Measurements from ENCODE around the gene LONP2.
A peak's percentile ranks its signal among the peaks of the same experiment; 100 is the strongest.
"Not testable (repeated sequence)": the region's sequence is repeated elsewhere in the genome, so short reads cannot be mapped to it uniquely, and the experiment has no call there.

LONP2 gene

DNA sequence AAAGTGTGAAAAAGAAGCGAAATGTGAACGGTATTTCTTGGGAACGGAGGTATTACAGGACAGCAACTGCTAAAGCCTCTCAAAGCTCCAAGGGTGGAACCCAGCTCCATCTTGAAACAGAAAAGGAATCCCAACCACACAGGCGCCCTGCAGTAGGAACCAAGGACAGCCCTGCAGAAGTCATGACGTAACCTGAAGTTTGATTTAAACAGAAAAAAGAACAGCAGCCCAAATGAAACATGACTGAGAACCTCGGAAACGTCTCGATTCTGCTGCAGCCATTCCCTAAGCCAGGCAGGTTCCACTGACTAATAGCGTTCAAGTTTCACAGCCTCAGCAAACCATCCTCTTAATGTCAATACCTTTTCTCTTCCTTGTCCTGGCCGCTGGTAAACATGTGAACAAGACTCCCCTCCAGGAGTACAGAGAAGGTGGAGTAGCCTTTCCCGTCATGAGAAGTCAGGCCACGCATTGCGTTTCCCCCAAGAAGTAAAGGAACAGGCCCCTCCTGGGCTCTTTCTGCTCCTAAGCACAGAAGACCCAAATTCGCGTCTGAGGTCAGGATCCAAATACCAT, 121.0 kb downstream of the LONP2 start:
- Histone ChIP-seq H3K4me1 (ENCODE audit: control insufficient read depth, insufficient read depth, low read length, poor library complexity, severe bottlenecking) (peaks cover 12% of the 10 kb centered on the region), H3K4me3 (ENCODE audit: insufficient read depth, low read depth, low read length, poor library complexity, severe bottlenecking) (no peak overlapping the region), H3K27me3 (replicated peaks; ENCODE audit: control insufficient read depth, insufficient read depth, low read length, poor library complexity, severe bottlenecking) (no peaks in the 10 kb centered on the region), H3K9me3 (ENCODE audit: control insufficient read depth, low read length) (no peaks in the 10 kb centered on the region), H3K36me3 (ENCODE audit: control insufficient read depth, insufficient read depth, low read length) (no peaks in the 10 kb centered on the region), H3K27ac (ENCODE audit: insufficient read depth, low read length, poor library complexity, severe bottlenecking) (no peak overlapping the region)
- DNase-seq = no peak

DNA sequence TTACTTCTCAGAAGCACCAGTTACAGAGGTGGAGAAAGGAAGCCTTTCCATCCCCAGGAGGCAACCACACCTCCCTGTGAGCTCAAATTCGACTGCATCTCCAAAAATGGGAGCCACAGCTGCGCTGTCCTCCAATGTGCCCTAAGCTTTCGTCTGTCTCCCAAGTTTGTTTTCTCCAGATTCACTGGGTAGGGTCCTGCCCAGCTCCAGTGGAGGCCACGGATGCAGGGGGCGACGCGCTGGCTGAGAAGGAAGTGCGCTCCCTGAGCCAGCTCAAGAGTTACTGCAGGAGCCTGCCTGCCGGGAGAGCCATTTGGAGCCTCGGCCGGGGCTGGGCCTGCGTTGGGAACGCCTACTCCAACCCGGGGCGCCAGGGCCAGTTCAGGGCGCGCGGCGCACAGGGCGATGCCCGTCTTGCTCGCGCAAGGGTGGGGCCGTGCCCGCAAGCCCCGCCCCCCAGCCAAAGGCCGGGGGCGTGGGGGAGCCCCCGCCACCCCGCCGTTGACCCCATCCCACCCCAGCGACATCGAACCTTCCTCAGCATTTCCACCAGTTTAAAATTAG, 121.6 kb downstream of the LONP2 start:
- no peaks in the 10 kb centered on the region for H3K36me3 ChIP-seq (ENCODE audit: control insufficient read depth, insufficient read depth, low read length)
- no peaks in the 10 kb centered on the region for H3K27me3 ChIP-seq (replicated peaks; ENCODE audit: control insufficient read depth, insufficient read depth, low read length, poor library complexity, severe bottlenecking)
- H3K4me1 ChIP-seq (ENCODE audit: control insufficient read depth, insufficient read depth, low read length, poor library complexity, severe bottlenecking) = peaks cover 12% of the 10 kb centered on the region
- peak; percentile 55 to 70 (median 56) for DNase-seq
- no peaks in the 10 kb centered on the region for H3K9me3 ChIP-seq (ENCODE audit: control insufficient read depth, low read length)
- peak overlapping the region; percentile 78 for H3K27ac ChIP-seq (ENCODE audit: insufficient read depth, low read length, poor library complexity, severe bottlenecking)
- peak overlapping the region; percentile 72 for H3K4me3 ChIP-seq (ENCODE audit: insufficient read depth, low read depth, low read length, poor library complexity, severe bottlenecking)

DNA sequence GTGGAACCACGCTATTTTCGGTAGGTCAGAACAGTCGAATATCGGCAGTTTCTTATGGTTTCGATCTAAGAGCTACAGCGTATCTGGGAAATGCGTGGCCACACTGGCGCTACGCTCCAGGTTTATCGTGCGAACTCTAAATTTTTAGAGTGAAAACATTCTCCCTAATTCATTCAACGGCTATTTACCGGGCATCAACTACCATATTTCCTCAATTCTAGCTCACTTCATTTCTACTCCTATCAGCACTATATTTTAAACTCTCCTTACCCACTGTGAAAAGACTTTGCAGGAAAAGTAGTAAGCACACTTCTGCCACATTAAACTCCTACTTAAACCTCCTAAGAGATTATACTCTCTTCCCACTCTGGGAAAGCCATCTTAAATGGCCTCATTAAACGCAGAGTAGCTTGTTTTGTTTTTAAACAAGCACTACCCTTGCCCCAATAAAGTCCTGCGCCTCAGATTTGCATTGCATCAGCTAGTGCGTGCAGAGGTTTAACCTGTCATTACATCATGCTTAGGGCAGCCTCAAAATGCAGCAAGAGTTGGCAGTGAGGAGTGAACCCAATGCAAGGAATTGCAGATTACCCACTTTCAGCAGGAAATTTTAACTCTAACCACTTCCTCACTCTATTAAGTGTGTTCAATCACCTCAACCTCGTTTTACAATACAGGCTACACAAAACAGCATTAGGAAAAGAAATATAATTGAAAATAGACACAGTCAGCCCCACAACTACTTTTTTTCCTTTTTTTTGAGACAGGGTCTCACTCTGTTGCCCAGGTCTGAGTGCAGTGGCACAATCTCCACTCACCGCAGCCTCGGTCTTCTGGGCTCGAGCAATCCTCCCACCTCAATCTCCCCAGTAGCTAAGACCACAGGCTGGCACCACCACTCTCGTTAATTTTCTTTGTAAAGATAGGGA, 122.3 kb downstream of the LONP2 start:
- Histone ChIP-seq H3K36me3 (ENCODE audit: control insufficient read depth, insufficient read depth, low read length) (no peaks in the 10 kb centered on the region), H3K4me3 (ENCODE audit: insufficient read depth, low read depth, low read length, poor library complexity, severe bottlenecking) (peak overlapping the region; percentile 72)
- DNase-seq = peak; percentile 12 to 22 (median 17)

DNA sequence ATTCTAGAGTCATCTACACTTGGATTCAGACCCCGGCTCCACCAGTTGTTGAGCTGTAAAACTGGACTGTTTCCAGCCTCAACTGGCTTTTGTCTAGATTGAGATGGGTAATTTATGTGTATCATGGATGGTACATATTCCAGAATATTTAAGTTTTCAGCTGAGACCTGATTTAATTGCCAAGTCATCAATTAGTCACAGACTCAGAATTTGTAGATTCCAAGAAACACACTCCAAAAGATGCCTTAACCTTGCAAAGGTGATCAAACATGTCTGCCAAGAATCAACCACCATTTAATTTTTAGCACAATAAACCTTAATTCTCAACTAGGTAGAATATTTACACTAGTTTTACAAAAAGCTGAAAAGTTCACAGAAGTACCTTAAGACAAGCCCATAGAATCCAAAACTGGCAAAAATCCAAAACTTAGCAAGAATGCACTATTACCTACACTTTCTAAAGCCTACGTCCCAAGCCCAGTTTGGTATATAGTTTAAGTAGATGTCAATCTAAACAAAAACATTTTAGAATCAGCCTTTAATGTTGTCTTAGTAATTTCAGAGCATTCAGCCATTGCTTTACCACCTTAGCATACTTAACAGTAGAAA, 123.4 kb downstream of the LONP2 start:
- H3K9me3 ChIP-seq (ENCODE audit: control insufficient read depth, low read length) = no peaks in the 10 kb centered on the region
- H3K36me3 ChIP-seq (ENCODE audit: control insufficient read depth, insufficient read depth, low read length) = no peaks in the 10 kb centered on the region
- peaks cover 12% of the 10 kb centered on the region for H3K4me1 ChIP-seq (ENCODE audit: control insufficient read depth, insufficient read depth, low read length, poor library complexity, severe bottlenecking)
- no peaks in the 10 kb centered on the region for H3K27me3 ChIP-seq (replicated peaks; ENCODE audit: control insufficient read depth, insufficient read depth, low read length, poor library complexity, severe bottlenecking)
- H3K4me3 ChIP-seq (ENCODE audit: insufficient read depth, low read depth, low read length, poor library complexity, severe bottlenecking) = no peak overlapping the region
- H3K27ac ChIP-seq (ENCODE audit: insufficient read depth, low read length, poor library complexity, severe bottlenecking) = peak overlapping the region; percentile 78
- no peak for DNase-seq

More for the DNA sequence above, 122.3 kb downstream of the LONP2 start:
- Histone ChIP-seq H3K4me1 (ENCODE audit: control insufficient read depth, insufficient read depth, low read length, poor library complexity, severe bottlenecking) (peaks cover 12% of the 10 kb centered on the region), H3K27ac (ENCODE audit: insufficient read depth, low read length, poor library complexity, severe bottlenecking) (peak overlapping the region; percentile 78), H3K27me3 (replicated peaks; ENCODE audit: control insufficient read depth, insufficient read depth, low read length, poor library complexity, severe bottlenecking) (no peaks in the 10 kb centered on the region), H3K9me3 (ENCODE audit: control insufficient read depth, low read length) (no peaks in the 10 kb centered on the region)

DNA sequence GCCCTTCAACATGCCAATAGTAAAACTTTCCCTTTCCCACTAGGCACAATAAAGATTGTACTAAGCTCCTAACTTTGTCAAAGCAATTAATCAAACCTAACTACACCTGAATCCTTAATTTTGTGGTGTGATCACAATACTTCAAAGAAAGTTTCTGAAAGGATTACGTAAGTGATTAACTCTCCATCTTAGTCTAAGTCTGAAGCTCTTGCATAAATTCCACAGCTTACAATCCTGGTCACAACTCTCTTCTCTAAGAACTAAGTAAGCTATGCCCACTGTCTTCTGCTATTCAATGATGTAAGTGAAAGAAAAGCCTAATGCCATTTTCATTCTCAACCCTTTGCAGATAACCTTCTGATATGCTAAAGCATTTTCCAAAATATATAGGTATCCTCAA, 125.7 kb downstream of the LONP2 start:
- DNase-seq = no peak
- Histone ChIP-seq H3K36me3 (ENCODE audit: control insufficient read depth, insufficient read depth, low read length) (no peaks in the 10 kb centered on the region), H3K27ac (ENCODE audit: insufficient read depth, low read length, poor library complexity, severe bottlenecking) (no peak overlapping the region), H3K4me1 (ENCODE audit: control insufficient read depth, insufficient read depth, low read length, poor library complexity, severe bottlenecking) (peaks cover 12% of the 10 kb centered on the region), H3K27me3 (replicated peaks; ENCODE audit: control insufficient read depth, insufficient read depth, low read length, poor library complexity, severe bottlenecking) (no peaks in the 10 kb centered on the region), H3K9me3 (ENCODE audit: control insufficient read depth, low read length) (no peaks in the 10 kb centered on the region), H3K4me3 (ENCODE audit: insufficient read depth, low read depth, low read length, poor library complexity, severe bottlenecking) (no peak overlapping the region)

DNA sequence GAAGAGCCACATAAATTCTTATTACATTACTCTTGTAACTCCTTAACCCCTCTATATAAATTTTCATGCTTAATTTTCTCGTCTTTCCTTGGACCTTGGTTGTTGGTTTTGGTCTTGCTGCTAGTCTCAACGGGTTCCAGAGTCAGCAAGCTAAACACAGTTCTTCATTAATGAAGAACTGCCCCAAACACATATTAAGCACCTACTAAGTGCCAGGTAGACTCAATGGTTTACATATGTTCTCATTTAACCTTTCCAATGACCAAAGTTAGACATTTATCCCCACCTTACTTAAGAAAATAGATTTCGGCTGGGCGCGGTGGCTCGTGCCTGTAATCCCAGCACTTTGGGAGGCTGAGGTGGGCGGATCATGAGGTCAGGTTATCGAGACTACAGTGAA, 126.1 kb downstream of the LONP2 start:
- no peak overlapping the region for H3K27ac ChIP-seq (ENCODE audit: insufficient read depth, low read length, poor library complexity, severe bottlenecking)

DNA sequence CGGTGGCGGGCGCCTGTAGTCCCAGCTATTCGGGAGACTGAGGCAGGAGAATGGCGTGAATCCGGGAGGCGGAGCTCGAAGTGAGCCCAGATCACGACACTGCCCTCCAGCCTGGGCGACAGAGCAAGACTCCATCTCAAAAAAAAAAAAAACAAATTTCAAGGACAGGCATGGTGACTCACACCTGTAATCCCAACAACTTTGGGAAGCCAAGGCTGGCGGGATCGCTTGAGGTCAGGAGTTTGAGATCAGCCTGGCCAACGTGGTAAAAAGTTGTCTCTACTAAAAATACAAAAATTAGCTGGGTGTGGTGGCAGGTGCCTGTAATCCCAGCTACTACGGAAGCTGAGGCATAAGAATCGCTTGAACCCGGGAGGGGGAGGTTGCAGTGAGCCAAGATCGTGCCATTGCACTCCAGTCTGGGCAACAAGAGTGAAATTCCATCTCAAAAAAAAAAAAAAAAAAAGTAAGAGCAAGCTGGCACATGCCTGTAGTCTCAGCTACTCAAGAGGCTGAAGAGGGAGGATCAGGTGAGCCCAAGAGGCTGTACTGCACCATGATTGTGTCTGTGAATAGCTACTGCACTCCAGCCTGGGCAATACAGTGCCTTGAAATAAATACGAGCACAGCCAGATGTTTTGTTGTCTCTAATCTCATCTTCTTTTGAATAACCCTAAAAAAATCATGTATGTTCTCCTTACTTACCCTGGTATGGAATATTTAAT, 126.7 kb downstream of the LONP2 start:
- not testable (repeated sequence) for H3K9me3 ChIP-seq (ENCODE audit: control insufficient read depth, low read length); H3K36me3 ChIP-seq (ENCODE audit: control insufficient read depth, insufficient read depth, low read length); H3K27ac ChIP-seq (ENCODE audit: insufficient read depth, low read length, poor library complexity, severe bottlenecking); DNase-seq; H3K4me1 ChIP-seq (ENCODE audit: control insufficient read depth, insufficient read depth, low read length, poor library complexity, severe bottlenecking); H3K4me3 ChIP-seq (ENCODE audit: insufficient read depth, low read depth, low read length, poor library complexity, severe bottlenecking); H3K27me3 ChIP-seq (replicated peaks; ENCODE audit: control insufficient read depth, insufficient read depth, low read length, poor library complexity, severe bottlenecking)

More for the DNA sequence above, 126.1 kb downstream of the LONP2 start:
- no peak for DNase-seq
- Histone ChIP-seq H3K9me3 (ENCODE audit: control insufficient read depth, low read length) (no peaks in the 10 kb centered on the region), H3K27me3 (replicated peaks; ENCODE audit: control insufficient read depth, insufficient read depth, low read length, poor library complexity, severe bottlenecking) (no peaks in the 10 kb centered on the region), H3K4me1 (ENCODE audit: control insufficient read depth, insufficient read depth, low read length, poor library complexity, severe bottlenecking) (peaks cover 11% of the 10 kb centered on the region), H3K4me3 (ENCODE audit: insufficient read depth, low read depth, low read length, poor library complexity, severe bottlenecking) (no peak overlapping the region), H3K36me3 (ENCODE audit: control insufficient read depth, insufficient read depth, low read length) (no peaks in the 10 kb centered on the region)

DNA sequence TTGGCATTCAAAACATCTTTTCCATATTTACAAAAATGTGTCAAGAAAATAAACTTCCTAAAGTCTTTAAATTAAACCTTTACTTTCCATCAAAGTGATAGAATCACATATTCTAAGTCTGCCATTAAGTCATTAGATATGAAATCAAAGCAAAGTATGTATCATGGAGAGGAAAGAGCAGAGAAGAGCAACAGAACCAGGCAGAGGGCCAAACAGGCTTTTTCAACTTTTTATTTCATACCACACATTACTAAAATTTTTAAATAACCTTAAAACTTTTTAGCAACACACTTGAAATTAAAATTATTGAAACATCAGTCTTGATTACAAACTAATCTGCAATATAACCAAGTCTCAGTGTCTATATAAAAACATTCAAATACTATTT, 127.3 kb downstream of the LONP2 start:
- peaks cover 7% of the 10 kb centered on the region for H3K4me1 ChIP-seq (ENCODE audit: control insufficient read depth, insufficient read depth, low read length, poor library complexity, severe bottlenecking)
- no peaks in the 10 kb centered on the region for H3K27me3 ChIP-seq (replicated peaks; ENCODE audit: control insufficient read depth, insufficient read depth, low read length, poor library complexity, severe bottlenecking)

DNA sequence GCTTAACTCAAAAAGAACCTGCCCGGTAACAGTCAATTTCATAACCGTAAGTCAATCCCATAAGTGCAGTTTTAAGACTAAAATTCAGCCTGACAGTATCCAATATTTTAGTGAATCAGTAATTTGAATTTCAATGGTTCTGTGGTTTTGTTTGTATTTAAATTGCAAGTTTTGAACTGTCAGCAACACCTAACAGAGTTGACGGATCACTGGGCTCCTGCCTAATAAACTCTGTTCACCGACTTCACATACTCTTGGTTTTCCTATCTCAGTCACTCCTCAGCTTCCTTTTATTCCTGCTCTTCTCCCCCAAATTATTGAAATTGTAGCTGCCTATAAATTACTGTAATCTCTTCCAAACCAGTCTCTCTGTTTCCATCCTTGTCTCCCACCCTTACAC, 128.6 kb downstream of the LONP2 start:
- no peak overlapping the region for H3K4me3 ChIP-seq (ENCODE audit: insufficient read depth, low read depth, low read length, poor library complexity, severe bottlenecking)
- no peaks in the 10 kb centered on the region for H3K4me1 ChIP-seq (ENCODE audit: control insufficient read depth, insufficient read depth, low read length, poor library complexity, severe bottlenecking)
- no peak for DNase-seq
- H3K27me3 ChIP-seq (replicated peaks; ENCODE audit: control insufficient read depth, insufficient read depth, low read length, poor library complexity, severe bottlenecking) = no peaks in the 10 kb centered on the region
- no peaks in the 10 kb centered on the region for H3K9me3 ChIP-seq (ENCODE audit: control insufficient read depth, low read length)
- no peak overlapping the region for H3K27ac ChIP-seq (ENCODE audit: insufficient read depth, low read length, poor library complexity, severe bottlenecking)
- H3K36me3 ChIP-seq (ENCODE audit: control insufficient read depth, insufficient read depth, low read length) = no peaks in the 10 kb centered on the region

More for the DNA sequence above, 127.3 kb downstream of the LONP2 start:
- Histone ChIP-seq H3K27ac (ENCODE audit: insufficient read depth, low read length, poor library complexity, severe bottlenecking) (no peak overlapping the region), H3K36me3 (ENCODE audit: control insufficient read depth, insufficient read depth, low read length) (no peaks in the 10 kb centered on the region), H3K9me3 (ENCODE audit: control insufficient read depth, low read length) (no peaks in the 10 kb centered on the region), H3K4me3 (ENCODE audit: insufficient read depth, low read depth, low read length, poor library complexity, severe bottlenecking) (no peak overlapping the region)
- DNase-seq = no peak

Data from effector memory CD4-positive, alpha-beta T cell (primary cell).